ENCODE results near the gene NCOA5.

GRCh38 chr20:46078954-46079353, 10.8 kb downstream of the NCOA5 start:
- TF ChIP-seq ZNF645 (tag by site-specific recombination; IDR thresholded peaks at IDR 0.05) = no peak
- no peak for TF ChIP-seq CTCF (tag by site-specific recombination; IDR thresholded peaks at IDR 0.05)
- TF ChIP-seq REST (tag by site-specific recombination; IDR thresholded peaks at IDR 0.05) = no peak
- TF ChIP-seq RBAK (tag by site-specific recombination; IDR thresholded peaks at IDR 0.05) = no peak
- no peak for TF ChIP-seq ZFP69B (tag by site-specific recombination; IDR thresholded peaks at IDR 0.05)
- no peak for TF ChIP-seq ZNF202 (tag by site-specific recombination; IDR thresholded peaks at IDR 0.05; ENCODE audit: borderline replicate concordance)
- TF ChIP-seq ZNF24 (tag by site-specific recombination; IDR thresholded peaks at IDR 0.05) = no peak
- no peak for TF ChIP-seq ZNF792 (tag by site-specific recombination; IDR thresholded peaks at IDR 0.05)
- no peak for TF ChIP-seq ZNF776 (tag by site-specific recombination; IDR thresholded peaks at IDR 0.05; ENCODE audit: borderline replicate concordance)
- TF ChIP-seq TSHZ1 (tag by site-specific recombination; IDR thresholded peaks at IDR 0.05; ENCODE audit: borderline replicate concordance) = no peak

Data from HEK293 (cell line).